GM12872 (cell line): ENCODE results near the gene KNDC1.

Source experiments
- TF ChIP-seq, protein P1 (sequence below): IDR thresholded peaks from 3 replicates; pipeline ENCODE4 v1.5.1; 2011; ENCODE audit warnings: low read depth, mild to moderate bottlenecking, low read length, moderate library complexity; ENCODE audit not compliant: insufficient read depth

The KNDC1 gene

DNA sequence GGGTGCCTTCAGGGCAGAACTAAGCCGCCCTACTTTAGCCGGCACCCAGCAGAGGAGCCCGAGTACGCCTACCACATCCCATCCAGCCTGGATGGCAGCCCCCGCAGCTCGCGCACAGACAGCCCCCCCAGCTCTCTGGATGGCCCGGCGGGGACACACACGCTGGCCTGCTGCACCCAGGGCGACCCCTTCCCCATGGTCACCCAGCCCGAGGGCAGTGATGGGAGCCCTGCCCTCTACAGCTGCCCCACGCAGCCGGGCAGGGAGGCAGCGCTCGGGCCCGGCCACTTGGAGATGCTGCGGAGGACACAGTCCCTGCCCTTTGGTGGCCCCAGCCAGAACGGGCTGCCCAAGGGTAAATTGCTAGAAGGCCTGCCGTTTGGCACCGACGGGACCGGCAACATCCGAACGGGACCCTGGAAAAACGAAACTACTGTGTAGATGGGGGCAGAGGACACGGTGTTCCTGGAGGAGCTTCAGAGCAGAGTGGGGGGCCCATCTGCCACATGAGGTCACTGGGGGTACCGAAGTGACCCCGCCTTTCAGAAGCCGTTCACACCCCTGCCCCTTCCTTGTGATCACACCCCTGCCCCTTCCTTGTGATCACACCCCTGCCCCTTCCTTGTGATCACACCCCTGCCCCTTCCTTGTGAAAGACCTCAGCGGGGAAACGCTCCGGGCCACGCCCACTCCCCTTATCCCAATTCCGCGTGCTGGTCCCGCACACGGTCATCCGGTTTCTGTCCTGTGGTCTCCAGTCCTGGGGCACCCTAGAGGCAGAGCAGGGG, 30.8 kb upstream of the KNDC1 start:
- TF ChIP-seq, protein P1, sequence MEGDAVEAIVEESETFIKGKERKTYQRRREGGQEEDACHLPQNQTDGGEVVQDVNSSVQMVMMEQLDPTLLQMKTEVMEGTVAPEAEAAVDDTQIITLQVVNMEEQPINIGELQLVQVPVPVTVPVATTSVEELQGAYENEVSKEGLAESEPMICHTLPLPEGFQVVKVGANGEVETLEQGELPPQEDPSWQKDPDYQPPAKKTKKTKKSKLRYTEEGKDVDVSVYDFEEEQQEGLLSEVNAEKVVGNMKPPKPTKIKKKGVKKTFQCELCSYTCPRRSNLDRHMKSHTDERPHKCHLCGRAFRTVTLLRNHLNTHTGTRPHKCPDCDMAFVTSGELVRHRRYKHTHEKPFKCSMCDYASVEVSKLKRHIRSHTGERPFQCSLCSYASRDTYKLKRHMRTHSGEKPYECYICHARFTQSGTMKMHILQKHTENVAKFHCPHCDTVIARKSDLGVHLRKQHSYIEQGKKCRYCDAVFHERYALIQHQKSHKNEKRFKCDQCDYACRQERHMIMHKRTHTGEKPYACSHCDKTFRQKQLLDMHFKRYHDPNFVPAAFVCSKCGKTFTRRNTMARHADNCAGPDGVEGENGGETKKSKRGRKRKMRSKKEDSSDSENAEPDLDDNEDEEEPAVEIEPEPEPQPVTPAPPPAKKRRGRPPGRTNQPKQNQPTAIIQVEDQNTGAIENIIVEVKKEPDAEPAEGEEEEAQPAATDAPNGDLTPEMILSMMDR = no peak

DNA sequence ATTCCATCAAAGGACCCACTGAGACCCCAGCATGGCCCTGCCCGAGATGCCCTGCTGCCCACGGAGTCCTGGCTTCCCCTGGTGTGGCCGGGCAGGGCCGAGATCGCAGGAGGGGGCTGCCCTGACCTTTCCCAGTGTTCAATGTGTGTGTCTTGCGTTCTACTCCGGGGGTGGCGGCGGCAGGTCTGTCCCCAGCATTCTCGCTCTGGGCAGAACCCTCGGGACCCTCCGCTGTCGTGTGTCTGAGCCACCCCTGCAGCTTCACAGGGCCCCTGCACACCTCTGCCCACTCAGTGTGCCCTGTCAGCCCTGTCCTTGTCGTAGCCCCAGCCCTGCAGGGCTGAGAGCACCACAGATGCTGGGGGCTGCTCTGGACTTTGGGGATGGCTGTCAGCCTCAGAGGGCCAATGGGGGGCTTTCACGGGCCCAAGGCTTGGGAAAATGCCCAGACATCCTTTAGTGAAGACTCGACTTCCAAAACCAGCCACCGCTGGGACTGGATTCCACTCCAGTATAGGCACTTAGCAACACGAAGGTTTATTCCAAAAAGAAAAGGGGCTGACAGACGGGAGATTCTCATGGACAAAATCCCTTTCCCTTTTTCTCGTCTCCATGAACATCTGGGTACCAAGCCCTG, 30.0 kb upstream of the KNDC1 start:
- TF ChIP-seq, protein P1 = no peak

DNA sequence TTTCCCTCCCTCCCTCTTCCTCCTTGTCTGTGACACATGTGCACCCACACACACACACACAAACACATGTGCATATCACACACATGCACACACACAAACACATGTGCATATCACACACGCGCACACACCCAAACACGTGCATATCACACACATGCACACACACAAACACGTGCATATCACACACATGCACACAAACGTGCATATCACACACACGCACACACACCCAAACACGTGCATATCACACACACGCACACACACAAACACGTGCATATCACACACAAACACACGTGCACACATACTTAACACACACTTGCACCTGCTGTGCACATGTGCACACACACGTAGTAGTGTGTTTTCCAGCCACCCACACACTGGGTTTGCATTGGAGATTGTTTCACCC, 29.4 kb upstream of the KNDC1 start:
- TF ChIP-seq, protein P1 = no peak

DNA sequence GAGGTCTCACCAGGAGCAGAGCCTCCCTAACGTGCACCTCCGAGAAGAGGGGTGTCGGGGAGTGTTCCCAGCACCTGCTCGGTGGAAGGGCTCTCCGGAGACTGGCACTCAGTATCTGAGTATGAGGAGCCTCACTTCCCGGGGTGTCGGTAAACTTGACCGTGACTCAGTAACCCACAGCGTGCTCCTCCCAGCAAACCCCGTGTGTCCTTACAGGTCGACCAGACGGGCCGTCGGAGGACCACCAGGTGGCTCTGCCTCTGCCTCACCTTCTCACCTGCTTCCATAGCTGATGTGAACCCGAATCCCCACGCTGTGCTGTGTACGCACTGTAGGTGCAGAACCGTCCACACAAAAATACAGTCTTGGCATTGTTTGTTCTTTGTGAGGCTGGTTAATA, 29.0 kb upstream of the KNDC1 start:
- TF ChIP-seq, protein P1 = no peak

DNA sequence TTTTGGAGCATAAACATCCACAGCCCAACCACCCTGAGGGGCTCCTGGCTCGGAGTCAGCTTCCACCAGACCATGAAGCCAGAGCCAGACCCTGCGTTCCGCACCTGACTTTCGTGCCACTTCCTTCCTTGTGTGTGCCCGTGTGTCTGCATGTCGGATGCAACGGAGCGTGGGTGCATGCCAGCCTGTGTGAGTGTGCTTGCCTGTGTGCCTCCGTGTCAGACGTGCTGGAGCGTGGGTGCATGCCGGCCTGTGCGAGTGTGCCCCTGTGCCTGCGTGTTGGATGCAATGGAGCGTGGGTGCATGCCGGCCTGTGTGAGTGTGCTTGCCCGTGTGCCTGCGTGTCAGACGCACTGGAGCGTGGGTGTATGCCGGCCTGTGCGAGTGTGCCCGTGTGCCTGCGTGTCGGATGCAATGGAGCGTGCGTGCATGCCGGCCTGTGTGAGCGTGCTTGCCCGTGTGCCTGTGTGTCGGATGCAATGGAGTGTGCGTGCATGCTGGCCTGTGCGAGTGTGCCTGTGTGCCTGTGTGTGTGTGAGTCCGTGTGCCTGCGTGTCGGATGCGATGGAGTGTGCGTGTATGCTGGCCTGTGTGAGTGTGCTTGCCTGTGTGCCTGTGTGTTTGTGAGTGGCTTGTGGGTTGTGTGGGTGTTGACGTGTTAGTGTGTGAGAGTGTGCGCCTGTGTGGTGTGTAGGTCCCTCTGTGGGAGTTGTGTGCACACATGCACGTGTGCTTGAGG, 28.1 kb upstream of the KNDC1 start:
- TF ChIP-seq, protein P1 = no peak

DNA sequence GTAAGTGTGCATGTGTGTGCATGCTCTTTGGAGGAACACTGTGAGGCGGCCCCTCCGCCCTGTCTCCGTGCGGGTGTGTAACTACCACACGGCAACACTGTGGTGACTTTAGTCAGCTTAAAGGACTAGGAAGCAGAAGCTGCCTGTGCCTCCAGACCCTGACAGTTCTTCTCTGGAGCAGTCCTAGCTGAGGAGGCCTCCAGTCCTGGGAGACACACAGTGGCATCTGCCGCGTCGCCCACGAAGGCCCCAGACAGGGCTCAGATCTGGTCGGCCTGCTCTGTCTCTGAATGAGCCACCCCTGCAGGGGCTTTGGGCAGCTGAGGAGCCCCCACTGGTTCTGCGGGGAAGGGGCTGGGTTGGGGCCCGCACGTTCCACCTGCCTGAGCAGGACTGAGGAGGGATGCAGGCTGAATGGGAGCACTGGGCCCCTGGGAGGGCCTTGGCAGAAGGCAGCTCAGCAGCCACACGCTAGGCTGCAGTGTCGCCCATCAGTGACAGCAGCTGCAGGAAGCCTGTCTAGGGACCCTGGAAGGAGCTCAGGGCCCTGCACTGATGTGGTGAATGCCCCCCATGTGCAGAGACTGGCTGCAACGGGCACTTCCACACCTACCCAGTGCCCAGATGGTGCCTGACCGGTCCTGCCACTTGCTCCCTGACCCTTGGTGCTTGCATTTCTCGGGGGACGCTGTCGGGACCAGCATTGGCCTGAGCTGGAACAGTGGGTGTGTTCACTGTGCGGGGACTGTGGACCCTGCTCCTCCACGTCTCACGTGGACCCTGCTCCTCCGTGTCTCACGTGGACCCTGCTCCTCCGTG, 27.3 kb upstream of the KNDC1 start:
- TF ChIP-seq, protein P1 = no peak
